ENCODE measurements around the gene FOXN1.
"Not testable (repeated sequence)": the region's sequence is repeated elsewhere in the genome, so short reads cannot be mapped to it uniquely, and the experiment has no call there.

Gene FOXN1, protein sequence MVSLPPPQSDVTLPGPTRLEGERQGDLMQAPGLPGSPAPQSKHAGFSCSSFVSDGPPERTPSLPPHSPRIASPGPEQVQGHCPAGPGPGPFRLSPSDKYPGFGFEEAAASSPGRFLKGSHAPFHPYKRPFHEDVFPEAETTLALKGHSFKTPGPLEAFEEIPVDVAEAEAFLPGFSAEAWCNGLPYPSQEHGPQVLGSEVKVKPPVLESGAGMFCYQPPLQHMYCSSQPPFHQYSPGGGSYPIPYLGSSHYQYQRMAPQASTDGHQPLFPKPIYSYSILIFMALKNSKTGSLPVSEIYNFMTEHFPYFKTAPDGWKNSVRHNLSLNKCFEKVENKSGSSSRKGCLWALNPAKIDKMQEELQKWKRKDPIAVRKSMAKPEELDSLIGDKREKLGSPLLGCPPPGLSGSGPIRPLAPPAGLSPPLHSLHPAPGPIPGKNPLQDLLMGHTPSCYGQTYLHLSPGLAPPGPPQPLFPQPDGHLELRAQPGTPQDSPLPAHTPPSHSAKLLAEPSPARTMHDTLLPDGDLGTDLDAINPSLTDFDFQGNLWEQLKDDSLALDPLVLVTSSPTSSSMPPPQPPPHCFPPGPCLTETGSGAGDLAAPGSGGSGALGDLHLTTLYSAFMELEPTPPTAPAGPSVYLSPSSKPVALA
- 0 reads per million in 2 donors for total RNA-seq

DNA sequence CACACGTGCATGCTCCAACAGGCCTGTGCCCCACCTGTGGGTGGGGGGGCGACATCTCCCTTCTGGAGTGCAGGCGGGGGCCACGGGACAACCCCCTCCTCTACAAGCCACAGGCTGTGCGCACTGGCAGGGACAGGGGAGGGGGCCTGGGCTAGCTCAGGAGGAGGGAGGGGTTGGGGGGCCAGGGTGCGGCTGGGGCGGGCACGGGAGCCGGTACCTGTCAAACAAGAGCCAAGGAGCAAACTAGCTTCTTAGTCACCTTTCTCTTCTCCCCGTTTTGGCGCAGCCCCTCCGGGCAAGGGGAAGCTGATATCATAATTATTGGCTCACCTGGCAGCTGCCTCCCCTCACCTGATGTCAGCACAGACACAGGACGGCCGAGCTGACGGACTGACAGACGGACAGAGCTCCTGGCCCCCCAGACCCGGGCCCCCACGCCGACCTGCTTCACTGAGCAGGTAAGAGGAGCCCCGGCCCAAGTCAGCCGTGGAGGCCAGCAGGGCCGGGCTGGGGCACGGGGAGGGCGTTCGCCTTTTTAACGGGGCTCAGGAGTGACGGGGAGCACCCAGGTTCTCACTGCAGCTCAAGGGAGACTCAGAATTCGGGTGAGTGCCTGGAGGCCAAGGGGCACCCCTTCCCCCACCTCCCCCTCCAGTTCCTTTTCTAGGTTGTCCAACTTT lies at the start of gene FOXN1:
TSS of gene FOXN1 (plus strand) at position 363 of the 680 bp plus-strand sequence. CDS start 17,622 bp downstream, outside the sequence.
- no peak for DNase-seq

DNA sequence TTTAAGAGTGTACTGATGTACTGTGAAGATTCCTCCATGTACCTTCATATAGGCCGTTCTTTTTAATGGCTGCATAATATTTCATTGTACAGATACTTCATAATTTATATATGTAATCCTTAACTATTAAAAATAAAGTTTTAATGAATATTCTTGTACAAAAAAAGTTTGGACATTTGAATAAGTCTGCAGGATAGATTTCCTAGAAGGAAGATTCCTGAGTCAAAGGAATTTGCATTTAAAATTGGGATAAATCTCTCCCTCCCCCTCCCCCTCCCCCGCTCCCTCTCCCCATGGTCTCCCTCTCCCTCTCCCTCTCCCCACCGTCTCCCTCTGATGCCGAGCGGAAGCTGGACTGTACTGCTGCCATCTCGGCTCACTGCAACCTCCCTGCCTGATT lies 48.3 kb upstream of the FOXN1 start:
- no peak for DNase-seq

DNA sequence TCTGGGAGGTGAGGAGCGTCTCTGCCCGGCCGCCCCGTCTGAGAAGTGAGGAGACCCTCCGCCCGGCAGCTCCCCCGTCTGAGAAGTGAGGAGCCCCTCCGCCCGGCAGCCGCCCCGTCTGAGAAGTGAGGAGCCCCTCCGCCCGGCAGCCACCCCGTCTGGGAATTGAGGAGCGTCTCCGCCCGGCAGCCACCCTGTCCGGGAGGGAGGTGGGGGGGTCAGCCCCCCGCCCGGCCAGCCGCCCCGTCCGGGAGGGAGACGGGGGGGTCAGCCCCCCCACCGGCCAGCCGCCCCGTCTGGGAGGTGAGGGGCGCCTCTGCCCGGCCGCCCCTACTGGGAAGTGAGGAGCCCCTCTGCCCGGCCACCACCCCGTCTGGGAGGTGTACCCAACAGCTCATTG lies 47.3 kb upstream of the FOXN1 start:
- DNase-seq = not testable (repeated sequence)

DNA sequence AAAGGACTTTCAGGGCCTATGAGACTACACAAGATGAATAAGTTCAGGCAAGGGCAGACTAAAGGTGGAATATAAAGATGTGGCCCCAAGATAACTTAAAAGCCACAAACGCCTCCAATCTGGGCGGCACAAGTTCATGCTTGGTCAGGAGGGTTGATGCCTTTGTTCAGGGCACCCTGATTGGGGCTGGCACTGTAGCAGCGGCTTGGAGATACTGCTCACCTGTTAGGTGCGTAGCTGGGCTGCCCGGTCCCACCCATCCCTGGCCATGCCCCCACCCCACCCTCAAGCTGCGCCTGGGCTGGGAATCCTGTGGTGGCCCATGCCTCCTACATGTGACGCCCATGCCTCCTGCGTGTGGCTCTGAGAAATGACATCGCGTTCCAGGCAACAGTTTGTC lies 45.2 kb upstream of the FOXN1 start:
- no peak for DNase-seq

DNA sequence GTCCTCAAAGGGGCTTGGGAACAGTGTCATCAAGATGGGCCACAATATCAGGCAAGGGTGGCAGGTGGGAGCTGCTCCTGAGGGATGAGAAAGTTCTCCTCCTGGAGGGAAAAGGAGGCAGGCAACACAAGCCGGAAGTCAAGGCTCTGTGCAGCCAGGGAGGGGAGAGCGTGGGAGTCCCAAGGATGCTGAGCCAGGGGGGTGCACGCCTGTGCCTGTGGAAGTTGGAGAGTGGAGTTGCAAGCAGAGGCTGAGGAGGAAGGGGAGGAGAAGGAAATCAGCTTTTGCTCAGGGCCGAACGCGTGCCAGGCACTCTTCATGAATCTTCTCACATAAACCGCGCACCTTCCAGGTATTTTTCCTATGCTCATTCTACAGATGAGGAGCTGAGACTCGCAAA lies 40.1 kb upstream of the FOXN1 start:
- no peak for DNase-seq

DNA sequence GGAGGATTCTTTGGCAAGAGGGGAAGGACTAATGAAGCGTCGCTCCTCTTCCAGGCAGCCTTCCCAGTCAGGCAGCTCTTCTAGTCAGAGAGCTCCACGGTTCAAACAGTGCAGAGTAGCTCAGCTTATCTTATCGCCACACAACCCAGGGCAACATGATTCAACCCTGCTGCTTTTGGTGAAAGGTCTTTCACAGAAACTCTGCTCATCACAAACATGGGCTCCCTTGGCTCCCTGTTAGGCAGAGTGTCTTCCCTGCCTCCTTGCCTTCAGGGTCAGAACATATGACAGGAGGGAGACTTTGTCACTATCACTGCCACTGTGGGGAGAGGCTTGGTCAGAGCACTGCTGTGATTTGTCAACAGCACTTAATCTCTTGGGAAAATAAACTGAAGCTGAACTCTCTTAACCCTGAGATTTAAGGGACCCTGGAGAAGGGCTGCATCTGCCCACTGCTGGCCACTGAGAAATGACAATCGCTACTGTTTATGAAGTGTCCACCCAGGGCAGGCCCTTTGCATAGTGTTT lies 39.6 kb upstream of the FOXN1 start:
- no peak for DNase-seq

DNA sequence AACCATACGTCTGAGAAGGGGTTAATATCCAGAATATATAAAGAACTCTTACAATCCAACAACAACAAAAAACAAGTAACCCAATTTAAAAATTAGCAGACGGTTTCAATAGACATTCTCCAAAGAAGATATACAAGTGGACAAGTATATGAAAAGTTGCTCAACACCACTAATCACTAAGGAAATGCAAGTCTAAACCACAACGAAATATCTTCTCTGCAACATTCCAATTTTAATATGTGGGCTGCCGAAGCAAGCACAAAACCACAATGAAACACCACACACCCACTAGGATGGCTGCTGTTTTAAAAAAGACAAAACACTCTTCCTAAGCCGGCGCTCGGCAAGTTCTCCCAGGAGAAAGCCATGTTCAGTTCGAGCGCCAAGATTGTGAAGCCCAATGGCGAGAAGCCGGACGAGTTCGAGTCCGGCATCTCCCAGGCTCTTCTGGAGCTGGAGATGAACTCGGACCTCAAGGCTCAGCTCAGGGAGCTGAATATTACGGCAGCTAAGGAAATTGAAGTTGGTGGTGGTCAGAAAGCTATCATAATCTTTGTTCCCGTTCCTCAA lies 38.6 kb upstream of the FOXN1 start:
- DNase-seq = no peak

DNA sequence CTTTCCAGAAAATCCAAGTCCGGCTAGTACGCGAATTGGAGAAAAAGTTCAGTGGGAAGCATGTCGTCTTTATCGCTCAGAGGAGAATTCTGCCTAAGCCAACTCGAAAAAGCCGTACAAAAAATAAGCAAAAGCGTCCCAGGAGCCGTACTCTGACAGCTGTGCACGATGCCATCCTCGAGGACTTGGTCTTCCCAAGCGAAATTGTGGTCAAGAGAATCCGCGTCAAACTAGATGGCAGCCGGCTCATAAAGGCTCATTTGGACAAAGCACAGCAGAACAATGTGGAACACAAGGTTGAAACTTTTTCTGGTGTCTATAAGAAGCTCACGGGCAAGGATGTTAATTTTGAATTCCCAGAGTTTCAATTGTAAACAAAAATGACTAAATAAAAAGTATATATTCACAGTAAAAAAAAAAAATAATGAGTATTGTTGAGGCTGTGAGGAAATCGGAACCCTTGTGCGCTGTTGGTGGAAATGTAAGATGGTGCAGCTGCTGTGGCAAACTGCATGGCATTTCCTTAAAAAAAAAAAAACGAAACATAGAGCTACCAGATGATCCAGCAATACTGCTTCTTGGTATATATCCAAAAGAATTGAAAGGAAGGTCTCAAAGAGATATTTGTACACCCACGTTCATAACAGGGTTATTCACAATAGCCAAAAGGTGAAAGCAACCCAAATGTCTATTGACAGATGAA lies 38.0 kb upstream of the FOXN1 start:
- DNase-seq = not testable (repeated sequence)

DNA sequence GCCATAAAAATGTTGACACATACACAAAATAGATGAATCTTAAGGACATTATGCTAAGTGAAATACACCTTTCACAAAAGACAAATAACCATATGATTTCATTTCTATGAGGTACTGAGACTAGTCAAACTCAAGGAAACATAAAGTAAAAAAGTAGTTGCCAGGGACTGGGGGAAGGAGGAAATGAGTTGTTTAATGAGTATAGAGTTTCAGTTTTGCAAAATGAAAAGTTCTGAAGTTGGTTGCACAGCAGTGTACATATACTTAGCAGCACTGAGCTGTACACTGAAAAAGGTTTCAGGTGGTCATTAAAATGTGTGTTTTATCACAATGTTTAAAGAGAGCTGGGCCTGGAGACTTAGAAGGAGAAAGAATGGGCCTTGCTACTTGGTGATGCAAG lies 37.4 kb upstream of the FOXN1 start:
- DNase-seq = no peak

DNA sequence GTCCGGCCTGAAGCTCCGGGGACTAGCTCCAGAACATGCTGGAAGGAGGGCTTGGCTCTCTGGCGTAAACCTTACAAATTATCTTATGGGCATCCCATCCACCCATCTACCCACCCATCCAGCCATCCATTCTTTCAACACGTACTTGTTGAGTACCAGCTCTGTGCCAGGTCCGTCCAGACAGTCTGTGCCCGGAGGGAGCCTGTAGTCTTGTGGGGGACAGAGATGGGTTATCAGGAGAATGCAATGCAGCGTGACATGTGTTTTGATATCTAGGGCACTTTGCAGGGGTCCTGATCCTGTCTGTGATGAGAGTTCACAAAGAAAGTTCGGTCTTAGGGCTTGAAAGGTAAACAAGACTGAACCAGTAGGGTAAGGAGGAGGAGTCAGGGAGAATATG lies 36.8 kb upstream of the FOXN1 start:
- no peak for DNase-seq

DNA sequence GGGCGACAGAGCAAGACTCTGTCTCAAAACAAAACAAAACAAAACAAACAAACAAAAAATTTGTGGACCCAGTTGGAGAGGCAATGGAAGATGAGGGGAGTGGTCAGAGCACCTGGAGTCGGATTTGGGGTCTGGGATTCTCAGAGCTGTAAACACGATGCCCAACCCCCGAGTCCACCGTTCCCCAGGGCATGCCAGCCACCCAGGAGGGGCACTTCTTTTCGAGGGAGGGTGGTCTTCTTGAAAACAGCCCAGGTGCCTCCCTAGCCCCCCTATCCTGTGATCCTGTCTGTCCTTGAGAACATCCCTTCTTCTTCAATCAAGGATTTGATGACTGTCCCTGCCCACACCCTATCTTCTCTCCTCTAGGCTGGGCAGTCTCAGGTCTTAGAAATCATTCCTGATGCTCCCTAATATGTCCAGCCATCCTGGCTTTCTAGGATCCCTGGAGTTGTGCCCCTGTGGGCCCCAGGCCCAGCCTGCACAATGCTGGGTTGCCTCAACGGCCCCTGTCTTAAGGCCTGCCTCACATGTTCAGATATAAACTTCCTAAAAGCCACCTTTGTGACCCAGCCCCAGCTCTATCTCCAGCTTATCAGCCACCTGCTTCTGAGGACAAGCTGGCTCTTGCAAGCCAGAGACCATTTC lies 35.8 kb upstream of the FOXN1 start:
- DNase-seq = no peak

DNA sequence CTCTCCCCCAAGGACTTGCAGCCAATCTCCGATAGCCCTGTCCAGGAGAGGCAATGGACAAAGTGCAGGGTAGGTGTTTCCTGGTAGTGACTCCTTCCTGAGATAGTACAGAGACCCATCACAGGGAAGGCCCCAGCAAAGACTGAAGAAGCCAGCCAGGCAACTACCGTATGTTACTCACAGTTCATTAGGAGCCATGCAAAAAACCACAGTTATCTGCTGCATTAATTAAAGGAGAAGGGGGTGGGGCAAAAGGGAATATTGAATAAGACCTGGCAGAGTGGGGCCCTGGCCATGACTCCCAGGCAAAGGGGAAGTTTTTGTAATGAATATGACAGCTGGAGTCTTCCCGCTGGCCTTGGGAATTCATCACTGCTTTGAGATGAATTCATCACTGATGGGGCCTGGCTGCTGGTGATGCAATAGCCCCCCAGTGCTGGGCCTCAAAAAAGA lies 35.2 kb upstream of the FOXN1 start:
- no peak for DNase-seq

DNA sequence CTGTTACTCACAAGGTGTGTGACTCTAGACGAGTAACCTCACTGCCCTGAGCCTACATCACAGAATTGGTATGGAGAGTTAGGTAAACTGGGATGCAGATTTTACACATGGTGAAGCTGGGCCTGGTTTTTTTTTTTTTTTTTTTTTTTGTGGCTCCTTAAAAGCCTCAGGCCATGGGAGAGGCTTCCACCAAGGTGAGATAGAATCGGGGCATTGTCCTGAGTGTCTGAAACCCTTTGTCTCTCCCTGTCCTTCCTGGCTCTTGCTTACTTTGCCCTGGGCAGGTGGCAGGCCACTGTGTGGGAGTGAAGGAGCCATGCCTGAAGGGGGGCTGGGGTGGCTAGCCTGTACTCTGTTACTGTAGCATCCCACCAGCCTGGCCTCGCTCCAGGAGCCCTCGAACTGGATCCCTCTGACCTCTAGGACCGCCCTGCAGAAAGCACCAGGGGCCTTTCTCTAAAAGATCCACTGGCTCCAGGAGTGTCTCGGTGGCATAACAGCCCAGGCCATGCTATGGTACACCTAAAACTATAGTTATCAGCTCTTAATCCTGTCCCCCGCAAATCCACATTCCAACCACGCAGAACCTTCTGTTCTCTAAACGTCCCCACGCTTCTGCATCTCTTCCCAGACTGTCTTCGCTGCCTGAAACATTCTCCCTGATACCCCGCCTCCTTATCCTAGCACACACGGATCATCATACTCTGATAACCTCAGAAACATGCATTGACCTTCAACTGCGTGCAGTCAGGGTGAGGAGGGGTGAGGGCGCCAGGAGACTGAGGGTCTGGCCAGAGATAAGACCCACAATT lies 34.4 kb upstream of the FOXN1 start:
- DNase-seq = no peak

DNA sequence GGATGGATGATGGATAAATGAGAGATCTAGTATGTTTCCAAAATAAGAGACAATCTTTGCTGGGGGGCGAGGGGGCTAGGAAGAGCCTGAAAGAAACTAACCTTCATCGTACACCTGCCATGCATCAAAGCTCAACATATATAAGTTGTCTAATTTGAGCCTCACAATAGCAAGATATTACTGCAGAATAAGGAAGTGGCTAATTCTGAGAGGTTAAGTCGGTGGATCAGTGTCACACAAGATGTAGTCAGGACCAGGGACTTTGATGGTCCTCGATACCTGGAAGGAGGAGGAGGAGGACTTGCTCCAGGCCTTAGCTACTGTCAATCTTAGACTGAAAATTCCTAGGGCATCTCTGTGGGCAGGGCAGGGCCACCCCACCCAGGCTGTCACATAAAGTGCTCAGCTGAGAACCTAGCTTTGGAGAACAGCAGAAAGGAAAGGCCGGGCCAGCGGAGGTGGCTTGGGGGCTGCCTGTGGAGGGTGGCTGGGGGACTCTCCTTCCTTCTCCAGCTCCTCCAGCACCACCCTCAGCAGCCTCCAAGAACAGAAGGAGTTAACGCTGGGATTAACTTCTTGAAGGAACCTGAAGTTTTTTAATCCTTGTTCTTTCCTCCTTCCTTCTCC lies 33.2 kb upstream of the FOXN1 start:
- DNase-seq = no peak

DNA sequence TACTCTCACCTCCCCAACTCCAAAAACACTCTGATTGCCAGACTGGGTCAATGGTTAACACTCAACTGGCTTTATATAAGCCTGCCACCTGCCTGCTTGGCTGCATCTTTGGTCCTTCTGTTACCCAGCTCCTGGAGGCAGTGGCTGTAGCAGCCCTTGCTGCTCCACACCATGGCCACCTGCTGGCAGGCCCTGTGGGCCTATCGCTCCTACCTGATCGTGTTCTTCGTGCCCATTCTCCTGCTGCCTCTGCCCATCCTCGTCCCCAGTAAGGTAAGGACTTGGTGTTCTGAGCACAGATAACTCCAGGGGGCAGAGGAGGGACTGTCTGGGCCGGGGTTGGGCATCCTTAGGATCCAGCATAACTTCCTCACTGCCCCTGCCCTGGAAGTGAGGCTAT lies 32.6 kb upstream of the FOXN1 start, which contains the start of gene SLC13A2:
TSS of gene SLC13A2 (plus strand) at position 103 of the 400 bp plus-strand sequence. CDS start at position 172, 69 bp downstream.
- no peak for DNase-seq

DNA sequence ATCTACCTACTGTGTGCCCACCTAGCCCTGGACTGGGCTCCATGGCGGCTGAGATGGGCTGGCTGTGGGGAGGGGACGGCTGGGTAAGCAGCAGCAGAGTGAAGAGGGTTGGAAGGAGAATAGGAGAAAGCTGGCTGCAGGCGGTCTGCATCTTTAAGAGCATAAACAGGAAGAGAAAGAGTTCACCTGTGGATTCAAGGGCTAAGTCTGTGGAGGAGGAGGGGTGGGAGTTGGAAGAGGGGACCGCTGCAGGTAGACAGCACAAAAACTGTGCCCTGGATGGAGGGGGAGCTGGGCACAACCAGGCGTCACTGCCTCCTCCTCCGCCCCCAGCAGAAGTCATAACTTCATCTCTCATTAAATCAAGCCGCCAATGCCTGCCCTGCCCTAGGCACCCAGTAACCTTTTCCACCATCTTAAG lies 32.0 kb upstream of the FOXN1 start:
- DNase-seq = no peak

DNA sequence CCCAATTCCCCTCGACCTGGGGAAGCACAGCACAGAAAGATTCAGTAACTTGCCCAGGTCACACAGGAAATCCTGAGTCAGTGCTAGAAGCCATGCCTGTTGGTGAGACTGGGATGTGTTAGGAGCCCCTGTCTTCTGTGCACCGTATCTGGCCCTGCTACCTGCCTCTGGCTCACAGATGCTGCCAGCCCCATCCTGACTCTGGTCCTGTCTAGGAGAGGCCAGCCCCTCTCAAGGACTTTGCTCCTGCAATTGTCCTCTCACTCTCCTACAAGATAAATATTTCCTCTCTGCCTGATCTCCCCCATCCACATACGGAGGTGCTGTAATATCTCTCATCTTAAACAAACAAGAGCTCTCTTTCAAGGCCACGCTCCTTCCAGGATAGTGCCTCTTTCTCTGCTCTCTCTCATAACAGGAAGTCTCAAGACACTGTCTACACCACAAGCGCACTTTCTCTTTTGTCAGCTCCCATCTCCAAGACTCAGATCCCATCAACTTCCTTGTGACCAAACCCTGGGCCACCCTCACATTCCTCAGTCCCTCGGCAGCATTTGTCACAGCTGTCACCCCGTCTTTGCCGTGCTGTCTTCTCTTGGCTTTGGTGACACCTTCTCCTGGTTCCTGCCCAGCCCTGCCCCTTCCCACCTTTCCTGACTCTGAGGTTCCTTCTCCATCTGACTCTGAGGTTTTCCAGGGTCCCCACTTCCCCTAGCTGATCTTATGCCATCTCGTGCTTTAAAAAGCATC lies 30.8 kb upstream of the FOXN1 start:
- DNase-seq = no peak

DNA sequence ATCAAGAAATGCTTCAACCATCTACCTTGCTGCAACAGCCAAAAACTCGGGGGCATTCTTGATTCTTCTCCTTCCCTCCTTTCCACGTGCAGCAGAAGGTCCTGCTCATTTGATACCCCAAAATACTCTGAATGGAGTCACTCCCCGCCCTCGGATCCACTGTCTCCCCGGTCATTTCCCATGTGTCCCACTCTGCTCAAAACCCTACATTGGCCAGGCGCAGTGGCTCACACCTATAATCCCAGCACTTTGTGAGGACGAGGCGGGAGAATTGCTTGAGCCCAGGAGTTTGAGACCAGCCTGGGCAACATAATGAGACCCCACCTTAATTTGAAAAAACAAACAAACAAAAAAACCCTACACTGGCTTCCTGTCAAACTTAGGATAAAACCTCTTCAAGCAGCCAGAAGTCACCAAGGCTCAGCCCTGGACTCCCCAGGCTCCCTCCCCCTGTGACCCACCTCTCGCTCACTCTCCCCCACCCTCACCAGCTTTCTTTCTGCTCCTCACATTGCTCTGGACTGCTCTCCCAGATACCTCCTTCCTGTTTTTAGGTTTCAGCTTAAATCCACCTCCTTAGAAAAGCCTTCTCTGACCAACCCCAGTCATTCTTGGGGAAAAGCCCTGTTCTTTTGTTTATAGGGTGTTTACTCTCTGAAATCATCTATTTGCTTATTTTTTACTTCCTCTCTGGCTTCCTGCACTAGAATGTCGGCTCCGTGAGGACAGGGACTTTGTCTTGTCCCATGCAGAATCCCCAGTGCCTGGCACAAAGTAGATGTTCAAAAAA lies 29.9 kb upstream of the FOXN1 start:
- DNase-seq = no peak

DNA sequence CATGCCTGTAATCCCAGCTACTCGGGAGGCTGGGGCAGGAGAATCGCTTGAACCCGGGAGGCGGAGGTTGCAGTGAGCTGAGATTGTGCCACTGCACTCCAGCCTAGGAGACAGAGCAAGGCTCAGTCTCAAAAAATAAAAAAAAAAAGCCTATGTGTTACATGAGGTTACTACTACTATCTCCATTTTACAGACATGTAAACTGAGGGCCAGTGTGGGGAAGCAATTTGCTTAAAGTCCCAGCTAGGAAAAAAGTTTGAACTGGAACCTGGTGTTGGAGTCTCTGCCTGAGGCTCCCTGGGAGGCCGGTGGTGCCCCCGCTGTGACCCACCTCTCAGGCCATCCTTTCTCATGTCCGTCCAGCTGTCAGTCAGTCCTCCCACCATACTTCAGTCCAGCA lies 28.2 kb upstream of the FOXN1 start:
- DNase-seq = no peak

Measured in T-helper 9 cell (primary cell).